Effector CD8-positive, alpha-beta T cell (primary cell): ENCODE data around the gene ITGA2.
"Not testable (repeated sequence)": the region's sequence is repeated elsewhere in the genome, so short reads cannot be mapped to it uniquely, and the experiment has no call there.

ENCODE experiments used
- DNase-seq: peaks from one replicate; lab custom pipeline; 2025; lab: John Stamatoyannopoulos, UW

Gene ITGA2

DNA sequence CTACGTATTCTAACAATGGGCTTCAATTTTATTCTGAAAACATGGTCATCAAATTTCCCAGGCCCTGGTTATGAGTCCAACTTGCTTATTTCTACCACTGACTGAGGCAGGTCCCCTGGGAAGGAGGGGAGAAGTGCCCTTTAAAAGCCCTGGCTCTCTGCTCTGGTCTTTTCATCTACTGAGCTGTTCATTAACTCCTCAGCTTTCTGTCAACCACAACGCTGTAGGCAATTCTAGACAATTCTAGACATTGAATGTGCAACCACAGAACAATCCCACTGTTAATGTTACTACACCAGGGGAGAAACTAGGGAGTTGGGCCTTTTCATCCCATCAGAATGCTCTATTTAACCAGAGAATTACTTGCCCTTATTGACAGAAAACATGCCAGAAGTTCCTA, 110.4 kb downstream of the ITGA2 start:
- DNase-seq, result no peak

DNA sequence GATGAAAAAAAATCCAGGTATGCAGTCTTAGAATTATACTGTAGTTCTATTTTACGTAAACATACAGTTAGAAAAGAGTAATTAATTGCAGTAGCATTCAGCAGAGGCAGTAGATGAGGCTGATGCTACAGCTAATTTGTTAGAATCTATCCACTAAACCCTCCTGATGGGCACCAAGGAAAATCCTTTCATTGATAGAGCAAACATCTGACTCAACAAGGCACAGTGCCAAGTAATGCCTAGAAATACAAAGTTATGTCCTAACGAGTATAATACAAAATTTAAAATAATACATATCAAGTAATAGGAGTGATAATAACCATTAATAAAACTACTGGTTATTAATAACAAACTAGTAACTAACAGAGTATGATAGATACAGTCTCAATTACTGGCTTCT, 111.5 kb downstream of the ITGA2 start:
- DNase-seq, result no peak

DNA sequence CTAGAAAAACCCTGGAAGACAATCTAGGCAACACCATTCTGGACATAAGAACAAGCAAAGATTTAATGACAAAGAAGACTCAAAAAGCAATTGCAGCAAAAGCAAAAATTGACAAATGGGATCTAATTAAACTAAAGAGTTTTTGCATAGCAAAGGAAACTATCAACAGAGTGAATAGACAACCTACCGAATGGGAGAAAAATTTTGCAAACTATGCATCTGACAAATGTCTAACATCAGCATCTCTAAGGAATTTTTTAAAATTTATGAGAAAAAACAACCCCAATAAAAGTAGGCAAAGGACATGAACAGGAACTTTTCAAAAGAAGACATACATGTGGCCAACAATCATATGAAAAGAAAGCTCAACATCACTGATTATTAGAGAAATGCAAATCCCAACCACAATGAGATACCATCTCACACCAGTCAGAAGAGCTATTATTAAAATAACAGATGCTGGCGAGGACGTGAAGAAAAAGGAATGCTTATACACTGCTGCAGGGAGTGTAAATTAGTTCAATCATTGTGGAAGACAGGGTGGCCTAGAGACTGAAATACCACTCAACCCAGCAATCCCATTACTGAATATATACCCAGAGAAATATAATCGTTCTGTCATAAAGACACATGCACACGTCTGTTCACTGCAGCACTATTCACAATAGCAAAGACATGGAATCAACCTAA, 116.6 kb downstream of the ITGA2 start:
- no peak for DNase-seq

DNA sequence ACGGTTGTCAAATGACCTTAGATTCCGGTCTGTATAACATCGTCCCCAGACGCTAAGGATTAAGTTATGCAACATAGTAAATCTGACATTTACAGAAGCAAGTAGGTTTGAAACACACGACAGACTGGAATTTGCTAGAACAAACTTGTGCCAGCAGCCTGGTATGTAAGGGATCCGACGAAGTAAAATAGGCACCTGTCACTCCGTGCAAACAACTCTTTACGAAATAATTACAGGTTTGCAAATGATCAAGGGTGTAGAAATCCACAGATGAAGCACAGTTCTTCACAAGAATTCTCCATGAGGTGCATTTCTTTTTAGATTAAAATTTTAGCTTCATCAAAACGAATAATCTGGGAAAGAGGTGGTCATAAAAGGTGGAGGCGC, 119.9 kb downstream of the ITGA2 start:
- DNase-seq, result no peak

DNA sequence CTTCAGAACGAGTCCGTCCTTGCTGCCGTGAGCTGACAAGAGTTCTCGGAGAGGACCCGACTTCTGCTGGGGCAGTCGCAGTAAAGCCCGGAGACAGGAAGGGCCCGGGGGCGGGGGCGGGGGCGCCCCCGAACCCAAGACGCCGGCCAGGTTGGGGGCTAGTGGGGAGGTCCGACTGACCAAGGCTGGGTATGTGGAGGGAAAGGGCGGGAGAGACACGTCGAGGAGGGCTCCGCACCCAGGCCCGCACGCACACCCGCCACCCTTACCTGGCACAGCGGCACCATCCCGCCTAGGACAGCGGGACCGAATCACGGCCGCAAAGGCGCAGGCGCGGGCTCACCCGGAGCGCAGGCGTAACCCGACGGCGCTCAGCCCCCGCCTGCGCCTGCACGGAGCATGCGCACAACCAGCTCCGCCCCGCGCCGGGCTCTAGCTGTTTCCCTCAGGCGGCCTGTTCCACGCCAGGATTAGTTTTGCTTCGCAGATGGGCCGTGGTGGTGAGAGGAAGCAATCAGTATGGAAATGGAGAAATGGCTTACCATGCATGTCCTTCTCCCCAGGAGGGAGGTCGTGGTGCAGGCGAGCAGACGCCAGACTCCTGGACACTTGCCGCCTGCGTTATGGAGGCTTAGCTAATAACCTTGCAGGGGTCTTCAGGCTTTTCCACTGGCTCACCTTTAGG, 120.4 kb downstream of the ITGA2 start, which contains the start of gene MOCS2:
TSS of gene MOCS2 (minus strand) at position 315 of the 685 bp plus-strand sequence. CDS start 2,583 bp downstream, outside the sequence.
- DNase-seq, result peak; percentile 84

DNA sequence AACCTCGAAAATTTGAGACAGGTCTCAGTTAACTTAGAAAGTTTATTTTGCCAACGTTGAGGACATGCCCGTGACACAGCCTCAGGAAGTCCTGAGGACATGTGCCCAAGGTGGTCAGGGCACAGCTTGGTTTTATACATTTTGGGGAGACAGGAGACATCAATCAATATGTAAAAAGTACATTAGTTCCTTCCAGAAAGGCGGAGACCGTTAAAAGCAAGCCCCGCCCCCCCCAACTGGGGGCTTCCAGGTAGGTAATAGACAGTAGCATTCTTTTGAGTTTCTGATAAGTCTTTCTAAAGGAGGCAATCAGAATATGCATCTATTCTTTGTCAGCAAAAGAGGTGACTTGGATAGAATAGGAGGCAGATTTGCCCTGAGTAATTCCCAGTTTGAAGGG, 121.0 kb downstream of the ITGA2 start:
- DNase-seq, result no peak

DNA sequence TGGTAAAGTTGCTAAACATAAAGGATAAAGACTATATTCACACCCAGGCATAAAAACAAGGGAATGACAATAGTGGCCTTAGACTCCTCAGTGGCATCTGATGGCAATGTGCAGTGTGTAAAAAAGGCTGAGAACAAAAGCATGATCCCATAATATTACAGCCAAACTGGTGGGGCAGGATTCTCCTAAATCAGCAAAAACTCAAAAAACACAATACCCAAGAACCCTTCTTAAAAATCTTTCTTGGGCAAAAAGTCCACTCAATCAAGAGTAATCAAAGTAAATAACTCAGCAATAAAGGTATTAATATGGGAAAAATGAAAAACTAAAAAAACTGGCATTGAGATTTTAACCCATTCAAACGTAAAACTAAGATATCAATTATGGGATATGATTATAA, 122.0 kb downstream of the ITGA2 start:
- DNase-seq, result no peak

DNA sequence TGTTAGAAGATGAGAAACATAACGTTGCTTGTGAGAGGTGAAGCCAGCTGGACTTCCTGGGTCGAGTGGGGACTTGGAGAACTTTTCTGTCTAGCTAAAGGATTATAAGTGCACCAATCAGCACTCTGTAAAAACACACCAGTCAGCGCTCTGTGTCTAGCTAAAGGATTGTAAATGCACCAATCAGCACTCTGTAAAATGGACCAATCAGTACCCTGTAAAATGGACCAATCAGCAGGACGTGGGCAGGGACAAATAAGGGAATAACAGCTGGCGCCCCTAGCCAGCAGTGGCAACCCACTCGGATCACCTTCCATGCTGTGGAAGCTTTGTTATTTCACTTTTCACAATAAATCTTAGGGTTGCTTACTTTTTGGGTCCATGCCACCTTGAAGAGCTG, 123.2 kb downstream of the ITGA2 start:
- DNase-seq, result not testable (repeated sequence)

DNA sequence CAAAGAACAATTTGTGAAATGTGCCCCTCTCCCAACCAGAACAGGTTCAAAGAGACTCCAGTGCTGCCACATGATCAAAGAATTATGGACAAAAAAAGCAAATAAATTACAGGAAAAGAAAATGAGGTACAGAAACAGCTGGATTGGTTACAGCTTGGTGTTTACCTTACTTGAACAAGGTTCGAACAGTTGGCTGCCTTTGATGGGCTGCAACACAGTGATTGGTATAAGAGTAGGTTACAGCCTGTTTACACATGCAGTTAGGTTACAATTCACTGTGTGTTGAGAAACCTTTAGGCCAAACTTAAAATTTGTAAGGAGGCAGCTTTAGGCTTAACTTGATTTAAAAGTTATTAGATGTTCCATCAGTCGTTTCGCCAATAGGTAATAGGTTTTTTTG, 123.8 kb downstream of the ITGA2 start:
- no peak for DNase-seq

DNA sequence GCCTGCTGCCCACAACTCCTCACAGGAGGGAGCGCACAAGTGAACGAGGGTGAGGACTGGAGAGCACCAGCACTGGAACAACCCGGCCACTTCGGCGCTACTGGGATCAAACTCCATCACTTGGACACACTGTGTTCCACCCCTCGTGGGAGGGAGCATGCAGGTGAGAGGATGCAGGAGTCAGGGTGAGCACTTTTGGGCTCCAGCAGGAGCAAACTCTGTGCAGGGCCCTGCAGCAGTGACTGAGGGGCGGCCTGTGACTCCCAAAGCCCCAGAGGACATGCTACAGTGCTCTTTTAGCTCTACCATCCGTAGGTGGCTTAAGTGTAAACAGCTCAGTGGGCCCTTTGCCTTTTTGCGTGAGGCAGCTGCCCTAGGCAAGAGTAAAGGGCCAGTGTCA, 124.8 kb downstream of the ITGA2 start:
- DNase-seq, result no peak

DNA sequence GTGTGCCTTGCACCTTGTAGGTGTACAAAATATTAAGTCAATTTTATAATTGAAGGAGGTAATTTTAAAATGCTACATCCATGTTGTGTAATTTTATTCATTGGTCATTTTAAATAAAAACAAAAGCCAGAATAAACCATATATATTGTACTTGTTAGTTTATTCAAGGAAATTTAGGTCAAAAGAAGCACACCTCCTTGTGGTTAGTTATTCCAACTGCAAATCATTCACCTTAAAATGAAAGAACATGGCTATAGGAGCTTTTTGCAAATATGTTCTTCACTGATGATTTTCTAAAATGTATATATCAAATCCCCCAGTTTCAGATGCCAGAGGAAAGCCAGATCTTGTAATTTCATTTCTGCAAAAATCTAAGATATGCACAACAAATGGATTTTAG, 125.8 kb downstream of the ITGA2 start:
- no peak for DNase-seq

DNA sequence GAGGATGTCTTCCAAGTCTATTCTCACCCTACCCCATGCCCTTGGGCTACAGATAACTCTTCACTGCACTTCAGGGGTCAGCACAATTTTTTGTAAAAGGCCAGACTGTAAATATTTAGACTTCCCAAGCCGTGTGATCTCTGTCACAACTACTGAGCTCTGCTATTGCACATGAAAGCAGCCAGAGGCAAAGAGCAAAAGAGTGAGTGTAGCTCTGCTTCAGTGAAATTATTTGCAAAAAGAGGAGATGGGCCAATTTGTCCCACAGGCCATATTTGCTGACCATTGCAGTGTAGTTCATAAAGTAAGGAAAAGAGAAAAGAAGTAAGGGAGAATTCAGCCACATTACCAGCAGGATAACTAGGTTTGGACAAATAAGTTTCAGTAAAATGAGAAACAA, 127.4 kb downstream of the ITGA2 start:
- DNase-seq, result no peak

DNA sequence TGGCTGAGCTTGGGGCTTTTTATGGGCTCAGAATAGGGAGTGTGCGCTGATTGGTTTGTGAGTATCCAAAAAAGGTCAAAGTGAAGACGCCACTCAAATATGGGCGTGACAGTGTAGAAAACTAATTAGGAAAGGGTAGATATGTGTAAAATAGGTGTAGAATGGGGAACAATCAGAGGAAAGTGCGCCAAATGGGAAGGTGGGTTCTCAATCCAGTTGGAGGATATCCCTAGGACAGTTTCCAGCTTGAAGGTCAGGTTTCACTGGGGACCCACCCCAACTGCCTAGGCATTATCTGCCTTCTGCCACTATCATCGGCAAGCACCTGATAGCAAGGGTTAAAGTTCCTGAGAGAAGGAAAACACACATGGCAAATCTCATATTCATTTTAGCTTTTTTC, 129.7 kb downstream of the ITGA2 start:
- DNase-seq, result no peak

DNA sequence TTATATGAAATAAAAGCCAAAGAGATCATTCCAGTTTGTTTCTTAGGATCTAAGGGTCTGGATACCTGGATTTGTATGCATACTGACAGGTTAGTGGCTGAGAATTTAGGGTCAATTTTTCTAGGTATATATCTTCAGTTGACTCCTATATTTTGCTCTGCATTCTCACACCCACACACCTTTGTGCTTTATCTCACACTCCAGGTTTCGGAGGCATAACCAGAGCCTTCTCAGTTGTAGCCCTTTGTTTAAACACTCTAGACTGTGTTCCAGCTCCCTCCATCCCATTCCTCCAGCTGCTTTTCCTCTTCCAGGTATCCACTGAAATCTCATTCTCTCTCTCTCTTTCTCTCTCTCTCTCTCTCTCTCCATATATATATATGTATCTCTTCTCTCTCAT, 131.0 kb downstream of the ITGA2 start:
- DNase-seq, result no peak

DNA sequence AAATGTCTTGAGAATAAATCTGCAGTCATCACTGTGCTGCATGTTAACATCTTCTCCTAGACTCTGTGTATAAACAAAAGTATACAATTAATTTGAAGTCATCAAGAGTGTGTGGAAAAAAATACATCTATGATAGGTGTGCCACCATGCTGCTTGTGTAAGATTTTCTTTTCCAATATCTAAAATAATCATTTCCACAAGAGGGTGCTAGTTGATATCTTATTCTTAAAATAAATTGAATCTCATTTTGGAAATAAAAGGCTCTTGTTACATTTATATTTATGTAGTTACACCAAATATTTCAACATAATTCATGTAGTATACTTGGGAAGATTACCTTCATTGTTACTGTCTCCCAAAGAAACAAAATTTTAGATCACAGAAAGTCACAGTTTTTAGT, 134.6 kb downstream of the ITGA2 start:
- DNase-seq, result no peak

DNA sequence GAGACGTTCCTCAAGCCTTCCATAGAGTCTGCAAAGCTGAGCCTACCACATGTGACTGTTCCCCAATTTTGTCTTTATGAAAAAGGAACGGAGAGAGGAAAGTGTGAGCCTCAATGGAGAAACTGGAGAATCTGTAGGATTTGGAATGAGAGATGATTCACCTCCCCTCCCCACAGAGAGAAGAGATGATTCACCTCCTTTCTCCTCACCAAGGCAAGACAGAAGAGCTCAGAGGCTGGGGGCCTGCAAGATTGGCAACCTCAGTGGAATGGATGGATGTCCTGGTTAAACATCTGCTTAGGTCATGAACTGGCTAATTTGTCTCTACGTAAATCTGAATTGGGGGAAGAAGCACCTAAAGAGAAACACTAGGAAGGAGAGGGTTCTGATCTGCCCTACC, 137.4 kb downstream of the ITGA2 start:
- DNase-seq, result no peak

DNA sequence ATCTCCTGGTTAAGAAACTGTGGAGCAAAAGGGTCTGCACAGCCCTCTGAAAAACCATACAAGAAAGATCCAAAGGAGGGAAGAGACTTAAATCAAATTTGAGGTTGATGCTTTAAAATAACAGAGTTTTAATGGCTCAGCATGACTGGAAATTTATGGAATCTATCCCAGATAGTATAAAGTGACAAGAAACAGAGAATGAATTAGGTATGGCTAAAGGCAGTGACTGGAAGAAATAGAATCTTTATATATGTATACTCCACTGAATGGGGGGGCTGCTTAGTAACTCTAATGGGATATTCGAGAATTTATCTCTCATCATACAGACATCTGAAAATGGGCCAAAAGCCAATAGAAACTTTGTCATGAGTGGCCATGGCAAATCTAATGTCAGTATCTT, 138.0 kb downstream of the ITGA2 start:
- no peak for DNase-seq

DNA sequence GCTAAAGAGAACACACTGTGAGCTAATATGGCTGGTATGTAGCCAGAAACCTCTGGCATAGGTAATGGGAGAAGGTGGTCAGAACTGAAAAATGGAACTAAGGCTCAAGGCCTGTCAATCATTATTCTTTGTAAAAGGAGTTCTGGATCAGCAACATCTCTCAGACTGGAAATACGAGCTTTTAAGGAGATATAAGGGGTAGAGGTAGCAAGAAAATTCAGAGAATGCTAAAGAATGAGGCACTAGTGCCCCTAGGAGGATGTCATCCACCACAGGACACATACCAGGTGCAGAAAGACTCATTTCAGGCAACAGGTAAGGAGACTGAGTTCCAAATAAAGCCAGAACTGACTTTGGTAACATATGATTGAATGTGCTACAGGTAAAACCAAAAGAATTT, 139.3 kb downstream of the ITGA2 start:
- no peak for DNase-seq

DNA sequence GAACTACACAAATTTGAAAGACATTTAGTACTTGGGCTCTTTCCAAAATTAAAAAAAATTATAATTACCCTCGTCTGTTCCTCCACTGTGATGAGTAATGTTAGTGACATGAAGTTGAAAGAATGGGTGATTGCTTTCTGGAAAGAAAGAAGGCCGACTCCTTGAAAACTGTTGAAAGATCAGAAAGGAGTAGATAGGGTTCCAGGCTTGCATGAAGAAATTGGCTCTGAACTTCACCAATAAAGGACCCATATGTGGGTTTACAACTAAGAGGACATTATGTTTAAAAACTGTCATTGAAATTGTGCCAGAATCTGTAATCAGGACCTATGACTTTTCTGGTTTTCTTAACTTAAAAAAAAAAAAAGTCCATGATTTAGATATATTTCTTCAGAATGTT, 141.1 kb downstream of the ITGA2 start:
- no peak for DNase-seq

DNA sequence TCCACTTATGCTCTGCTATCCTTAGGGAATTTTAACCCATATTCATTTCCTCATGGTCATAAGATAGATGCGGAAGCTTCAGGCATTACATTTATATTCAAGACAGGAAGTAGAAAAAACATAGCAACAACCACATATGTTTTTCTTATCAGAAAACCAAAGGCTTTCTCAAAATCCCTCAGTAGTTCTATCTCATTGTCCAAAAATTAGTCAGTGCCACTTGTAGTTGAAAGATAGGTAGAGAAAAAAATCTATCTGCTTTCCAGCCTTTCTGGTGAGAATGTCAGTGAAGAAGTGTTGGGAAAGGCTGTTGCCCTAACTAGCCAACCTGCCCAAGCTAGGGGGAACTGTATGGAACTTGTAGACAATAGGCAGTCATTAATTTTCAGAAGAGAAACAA, 143.9 kb downstream of the ITGA2 start:
- DNase-seq, result no peak
